SK-N-MC (cell line): Measurements from ENCODE around the gene DMRTC2.
"Not testable (repeated sequence)": the region's sequence is repeated elsewhere in the genome, so short reads cannot be mapped to it uniquely, and the experiment has no call there.

Experiments used
- DNase-seq: peaks from one replicate; pipeline ENCODE4 v3.0.0-alpha.2; 2011; ENCODE audit warnings: low read depth, low spot score
- H3K27ac ChIP-seq: fragments of 200-600 bp; sonication (generic); 2 replicates; pipeline ENCODE4 v1.5.1; 2016; ENCODE audit warnings: mixed run types
- H3K36me3 ChIP-seq: fragments of 200-600 bp; sonication (generic); 2 replicates; pipeline ENCODE4 v1.6.1; 2017; ENCODE audit warnings: antibody characterized with exemption, low read length, mixed read lengths; ENCODE audit not compliant: insufficient read depth
- H3K4me3 ChIP-seq: fragments of 200-600 bp; sonication (generic); 2 replicates; pipeline ENCODE4 v1.5.1; 2016
- H3K9ac ChIP-seq: fragments of 200-600 bp; sonication (generic); 2 replicates; pipeline ENCODE4 v1.8.0; 2017; ENCODE audit warnings: mixed run types, mixed read lengths; ENCODE audit not compliant: insufficient read length
- H3K9me3 ChIP-seq: fragments of 200-600 bp; sonication (generic); 2 replicates; pipeline ENCODE4 v1.6.1; 2017; ENCODE audit warnings: low read depth, mild to moderate bottlenecking, antibody characterized with exemption, low read length, moderate library complexity, mixed read lengths
- EZH2 ChIP-seq: fragments of 200-600 bp; sonication (generic); IDR thresholded peaks from one replicate; pipeline ENCODE4 v1.6.1; 2017; ENCODE audit warnings: antibody characterized with exemption
- FOXP2 ChIP-seq: optimal IDR thresholded peaks from 2 replicates; pipeline ENCODE3; 2011; ENCODE audit warnings: mild to moderate bottlenecking, moderate library complexity; ENCODE audit not compliant: insufficient read depth; ENCODE audit errors: extremely low read length, control extremely low read depth
- POLR2AphosphoS5 ChIP-seq: IDR thresholded peaks from 2 replicates; pipeline ENCODE4 v1.6.1; 2012; ENCODE audit warnings: mild to moderate bottlenecking, low read depth, low read length, borderline replicate concordance

DMRTC2 gene

DNA sequence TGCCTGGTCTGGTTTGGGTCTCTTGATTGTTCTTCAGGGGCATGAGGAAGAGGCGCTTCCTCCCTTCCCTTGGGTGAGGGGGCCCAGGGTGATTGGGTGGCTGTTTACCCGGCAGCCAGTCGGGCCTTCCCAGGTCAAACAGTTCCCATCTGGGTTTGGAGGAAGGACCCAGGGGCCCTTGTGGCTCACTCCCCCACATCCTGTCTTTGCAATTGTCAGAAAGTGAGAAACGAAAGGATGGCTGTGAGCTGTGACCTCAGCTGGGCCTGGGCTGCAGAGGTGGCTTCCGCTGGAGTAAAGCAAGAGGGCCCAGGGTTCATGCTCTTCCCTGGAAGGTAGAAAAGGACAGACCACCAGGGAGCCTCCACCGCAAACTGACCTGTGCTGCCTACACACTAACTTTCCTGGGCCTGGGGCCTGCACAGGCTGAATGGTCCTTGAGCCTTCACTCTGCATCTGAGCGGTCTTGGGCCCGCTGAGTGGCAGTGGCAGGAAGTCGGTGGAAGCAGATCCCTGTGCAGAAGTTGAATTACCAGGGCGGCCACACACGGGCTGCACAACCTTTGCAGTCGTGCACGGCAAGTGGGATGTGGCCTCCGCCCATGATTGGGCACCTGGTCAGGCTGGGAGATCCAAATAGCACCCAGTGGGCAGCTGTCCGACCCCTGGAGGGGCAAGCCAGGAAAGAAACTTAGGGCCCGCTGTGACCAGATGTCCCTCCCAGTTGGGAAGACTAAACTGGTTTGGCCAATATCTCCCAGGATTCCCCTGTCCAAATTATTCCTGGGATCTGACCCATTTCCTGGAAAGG lies 26.9 kb downstream of the DMRTC2 start:
- Histone ChIP-seq H3K4me3 (no peak overlapping the region), H3K36me3 (peaks cover 51% of the 10 kb centered on the region), H3K9ac (no peak overlapping the region), H3K9me3 (no peaks in the 10 kb centered on the region), H3K27ac (peak overlapping the region; percentile 76)
- no peak for TF ChIP-seq FOXP2
- TF ChIP-seq EZH2 = no peak
- no peak for TF ChIP-seq POLR2AphosphoS5
- DNase-seq = no peak

DNA sequence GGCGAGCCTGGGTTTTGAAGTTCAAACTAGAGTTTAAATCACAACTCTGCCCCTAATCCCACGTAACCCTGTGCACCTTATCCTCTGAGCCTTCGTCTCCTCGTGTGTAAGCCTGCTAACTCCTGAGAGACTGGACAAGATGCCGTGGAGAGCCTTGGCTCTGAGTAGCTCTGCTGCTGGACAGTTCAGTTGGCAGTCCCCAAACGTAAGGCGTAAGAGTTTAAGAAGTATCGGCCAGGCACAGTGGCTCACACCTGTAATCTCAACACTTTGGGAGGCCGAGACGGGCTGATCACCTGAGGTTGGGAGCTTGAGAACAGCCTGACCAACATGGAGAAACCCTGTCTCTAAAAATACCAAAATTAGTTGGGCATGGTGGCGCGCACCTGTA lies 27.5 kb downstream of the DMRTC2 start:
- Histone ChIP-seq H3K9ac (no peak overlapping the region), H3K36me3 (peaks cover 45% of the 10 kb centered on the region), H3K27ac (peak overlapping the region; percentile 76), H3K4me3 (no peak overlapping the region), H3K9me3 (no peaks in the 10 kb centered on the region)
- DNase-seq = no peak
- TF ChIP-seq POLR2AphosphoS5 (peak; percentile 66), EZH2 (no peak)

DNA sequence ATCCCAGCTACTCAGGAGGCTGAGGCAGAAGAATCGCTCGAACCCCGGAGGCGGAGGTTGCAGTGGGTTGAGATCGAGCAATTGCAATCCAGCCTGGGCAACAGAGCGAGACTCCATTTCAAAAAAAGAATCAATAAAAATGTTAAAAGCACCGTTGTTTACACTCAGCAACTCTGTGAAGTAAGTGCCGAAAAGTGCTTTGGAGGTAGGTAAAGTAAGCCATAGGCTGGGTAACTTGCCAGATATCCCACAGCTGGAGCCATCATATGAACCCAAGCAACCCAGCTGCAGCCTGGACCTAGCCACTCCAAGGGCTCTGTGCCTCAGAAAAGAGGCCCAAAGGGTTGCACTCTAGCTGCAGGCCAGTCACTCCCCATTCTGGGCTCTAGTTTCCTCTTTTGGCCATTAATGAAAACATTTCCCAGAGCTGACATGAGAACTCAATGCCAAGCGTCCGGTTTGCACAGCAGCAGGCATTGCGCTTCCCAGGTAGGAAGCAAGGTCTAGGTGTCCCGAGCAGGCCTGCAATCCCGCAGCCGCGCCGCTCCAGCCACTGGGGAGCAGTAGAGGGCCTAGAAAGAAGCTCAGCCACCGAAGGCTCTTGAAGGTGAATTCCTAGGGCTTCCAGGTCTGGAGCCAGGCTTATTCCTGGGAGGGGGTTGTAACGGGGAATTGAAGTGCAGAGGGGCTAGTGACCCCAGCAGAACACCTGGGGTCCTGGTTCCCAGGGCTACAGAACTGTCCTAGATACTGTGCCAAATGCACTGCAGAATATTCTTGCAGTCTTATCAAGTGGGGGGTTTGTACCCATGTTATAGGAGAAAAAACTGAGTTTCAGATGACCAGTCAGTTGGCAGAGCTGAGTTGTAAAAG lies 28.2 kb downstream of the DMRTC2 start:
- TF ChIP-seq POLR2AphosphoS5 (peak; percentile 81), FOXP2 (no peak)
- H3K36me3 ChIP-seq = peaks cover 39% of the 10 kb centered on the region
- no peak overlapping the region for H3K4me3 ChIP-seq
- no peak for DNase-seq
- H3K27ac ChIP-seq = peak overlapping the region; percentile 76
- H3K9me3 ChIP-seq = no peaks in the 10 kb centered on the region
- no peak overlapping the region for H3K9ac ChIP-seq

DNA sequence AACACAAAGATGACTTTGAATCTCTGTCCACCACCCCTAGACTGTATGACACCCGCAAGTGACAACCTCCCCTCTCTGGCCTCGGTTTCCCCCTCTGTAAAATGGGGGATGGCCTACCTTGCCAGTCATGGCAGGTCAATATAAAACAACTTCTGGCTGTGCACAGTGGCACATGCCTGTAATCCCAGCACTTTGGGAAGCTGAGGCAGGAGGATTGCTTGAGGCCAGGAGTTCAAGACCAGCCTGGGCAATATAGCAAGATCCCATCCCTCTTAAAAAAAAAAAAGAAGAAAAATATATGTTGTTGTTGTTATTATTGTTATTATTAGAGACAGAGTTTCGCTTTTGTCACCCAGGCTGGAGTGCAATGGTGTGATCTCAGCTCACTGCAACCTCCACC lies 31.1 kb downstream of the DMRTC2 start:
- H3K36me3 ChIP-seq = peaks cover 11% of the 10 kb centered on the region
- H3K4me3 ChIP-seq, DNase-seq, H3K9me3 ChIP-seq: not testable (repeated sequence)
- peak overlapping the region; percentile 45 for H3K9ac ChIP-seq
- peak overlapping the region; percentile 90 for H3K27ac ChIP-seq

DNA sequence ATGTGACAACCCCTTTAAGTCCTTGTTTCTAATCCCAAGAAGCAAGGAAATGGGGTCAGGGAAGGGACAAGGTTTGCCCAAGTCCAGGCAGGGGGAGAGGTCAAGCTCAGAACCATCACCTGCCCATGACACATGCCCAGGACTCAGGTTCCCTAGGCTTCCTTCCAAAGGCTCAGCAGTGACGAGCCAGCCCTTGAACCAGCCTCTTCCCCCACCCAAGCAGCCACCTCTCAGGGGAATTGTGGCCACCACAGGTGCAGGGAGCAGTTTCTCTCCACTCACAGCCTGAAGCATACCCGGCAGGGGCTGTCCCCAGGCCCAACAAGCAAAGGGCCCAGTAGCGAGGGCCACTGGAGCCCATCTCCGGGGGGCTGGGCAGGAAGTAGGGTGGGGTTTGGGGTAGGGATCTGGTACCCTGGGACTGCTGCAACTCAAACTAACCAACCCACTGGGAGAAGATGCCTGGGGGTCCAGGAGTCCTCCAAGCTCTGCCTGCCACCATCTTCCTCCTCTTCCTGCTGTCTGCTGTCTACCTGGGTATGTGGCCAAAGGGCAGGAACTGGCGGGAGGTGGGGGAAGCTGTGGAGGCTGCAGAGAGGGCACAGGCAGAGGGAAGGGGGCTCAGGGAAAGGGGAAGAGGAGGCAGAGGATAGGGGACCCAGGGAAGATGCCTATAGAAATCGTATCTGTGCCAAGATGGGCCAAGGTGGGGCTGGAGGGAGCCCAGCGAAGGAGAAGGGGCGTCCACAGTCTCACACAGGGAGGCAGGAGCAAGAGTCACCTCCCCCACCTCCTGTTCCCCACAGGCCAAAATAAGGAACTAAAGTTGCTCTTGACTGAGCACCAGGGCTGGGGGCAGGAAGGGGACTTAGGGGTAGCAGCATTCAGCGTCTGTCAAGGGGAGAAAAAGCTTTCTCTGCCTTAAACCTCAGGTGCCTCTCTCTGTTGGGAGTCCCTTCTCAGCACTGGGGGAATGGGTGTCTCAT lies 32.3 kb downstream of the DMRTC2 start, which contains the start of gene CD79A:
Gene CD79A (plus strand): TSS at position 433 of the 986 bp plus-strand sequence. CDS start 26 bp downstream, at position 459.
- H3K36me3 ChIP-seq = no peaks in the 10 kb centered on the region; the same call in 1 of the 2 replicates
- H3K27ac ChIP-seq = peak within 1 kb of the TSS; percentile 60
- TF ChIP-seq POLR2AphosphoS5 (no peak), FOXP2 (no peak), EZH2 (no peak)
- no peak within 1 kb of the TSS for H3K4me3 ChIP-seq
- peak within 1 kb of the TSS; percentile 11 for H3K9ac ChIP-seq
- no peak for DNase-seq
- no peaks in the 10 kb centered on the region for H3K9me3 ChIP-seq

DNA sequence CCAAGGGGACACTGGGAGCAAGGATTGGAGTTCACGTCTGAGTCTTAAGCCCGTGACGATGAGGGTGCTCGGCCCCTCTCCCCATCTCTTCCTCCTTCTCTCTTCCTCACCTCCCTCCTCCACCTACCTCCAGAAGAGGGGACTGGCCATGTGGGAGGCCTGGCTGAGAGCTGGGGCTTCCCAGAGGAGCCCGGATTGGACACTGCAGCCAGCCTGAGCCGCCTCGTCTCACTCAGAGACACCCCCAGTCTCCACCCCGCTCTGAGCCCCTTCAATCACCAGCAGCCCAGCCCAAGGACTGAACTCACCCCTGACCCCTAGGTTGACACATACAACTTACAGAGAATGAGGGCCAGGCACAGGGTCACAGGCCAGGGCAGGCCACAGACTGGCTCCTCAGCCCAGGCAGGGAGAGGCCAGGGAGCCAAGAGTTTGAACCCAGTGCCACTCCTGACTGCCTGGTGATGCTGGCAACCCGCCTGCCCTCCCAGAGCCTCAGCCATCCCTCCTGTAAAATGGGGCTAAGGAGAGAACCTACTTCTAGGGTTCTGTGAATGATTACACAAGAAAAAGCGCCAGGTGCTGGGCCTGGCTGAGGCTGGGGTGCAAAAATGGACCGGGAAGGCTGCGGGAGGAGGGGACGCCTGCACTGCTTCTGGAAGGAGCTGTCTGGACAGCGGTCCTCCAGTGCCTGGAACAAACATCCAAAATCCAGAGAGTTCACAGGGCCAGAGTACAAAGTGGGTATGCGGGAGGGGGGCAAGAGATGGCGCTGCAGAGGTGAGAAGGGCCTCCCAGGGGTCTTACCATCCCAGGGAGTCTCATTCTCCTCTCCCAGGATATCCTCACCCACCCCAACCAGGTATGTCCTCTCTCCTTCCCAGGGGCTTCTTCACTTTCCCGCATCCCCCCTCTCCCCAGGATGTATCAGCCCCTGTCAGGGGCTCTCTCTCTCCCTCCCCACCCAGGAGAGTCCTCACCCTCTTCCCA lies 33.4 kb downstream of the DMRTC2 start:
- Histone ChIP-seq H3K36me3 (no peaks in the 10 kb centered on the region), H3K9me3 (no peaks in the 10 kb centered on the region), H3K4me3 (no peak overlapping the region), H3K9ac (peak overlapping the region; percentile 11), H3K27ac (peak overlapping the region; percentile 60)
- DNase-seq = no peak
- TF ChIP-seq EZH2 = no peak

DNA sequence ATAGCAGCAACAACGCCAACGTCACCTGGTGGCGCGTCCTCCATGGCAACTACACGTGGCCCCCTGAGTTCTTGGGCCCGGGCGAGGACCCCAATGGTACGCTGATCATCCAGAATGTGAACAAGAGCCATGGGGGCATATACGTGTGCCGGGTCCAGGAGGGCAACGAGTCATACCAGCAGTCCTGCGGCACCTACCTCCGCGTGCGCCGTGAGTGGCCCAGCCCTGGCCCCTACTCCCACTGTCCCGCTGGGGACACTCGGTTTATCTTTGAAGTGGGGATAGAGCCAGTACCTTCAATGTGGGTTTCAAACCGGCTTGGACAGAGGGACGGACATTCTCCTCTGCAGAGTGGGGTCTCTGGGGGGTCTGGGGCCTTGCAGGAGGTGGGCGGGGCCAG lies 34.2 kb downstream of the DMRTC2 start:
- no peak overlapping the region for H3K9ac ChIP-seq
- TF ChIP-seq FOXP2 = no peak
- H3K4me3 ChIP-seq = no peak overlapping the region
- H3K9me3 ChIP-seq = no peaks in the 10 kb centered on the region
- H3K36me3 ChIP-seq = no peaks in the 10 kb centered on the region
- peak overlapping the region; percentile 96; the same call in 1 of the 2 replicates for H3K27ac ChIP-seq
- DNase-seq = no peak
